Prostate gland (tissue), 2 donors: ENCODE results near the gene RBM39.

Experiments used
- POLR2A ChIP-seq: fragments of 450-650 bp; IDR thresholded peaks from one replicate; pipeline ENCODE4 v1.6.1; 2016; ENCODE audit warnings: antibody characterized with exemption, mild to moderate bottlenecking
- POLR2AphosphoS5 ChIP-seq: sonication (generic); formaldehyde crosslinking; IDR thresholded peaks from one replicate; pipeline ENCODE4 v1.6.1; 2017; ENCODE audit warnings: antibody characterized with exemption
- TF ChIP-seq, protein P1 (sequence below), 4 experiments: fragments of 200-600 bp in 2 of 4; fragments of 450-650 bp in 2 of 4; sonication (generic) in 2 of 4; IDR thresholded peaks; 1 replicate in 3 of 4; 2 replicates in 1 of 4; pipeline ENCODE4 v1.5.1; 2016 to 2019; ENCODE audit warnings: antibody characterized with exemption in 4 of 4, mild to moderate bottlenecking in 2 of 4, moderate library complexity in 2 of 4

DNA sequence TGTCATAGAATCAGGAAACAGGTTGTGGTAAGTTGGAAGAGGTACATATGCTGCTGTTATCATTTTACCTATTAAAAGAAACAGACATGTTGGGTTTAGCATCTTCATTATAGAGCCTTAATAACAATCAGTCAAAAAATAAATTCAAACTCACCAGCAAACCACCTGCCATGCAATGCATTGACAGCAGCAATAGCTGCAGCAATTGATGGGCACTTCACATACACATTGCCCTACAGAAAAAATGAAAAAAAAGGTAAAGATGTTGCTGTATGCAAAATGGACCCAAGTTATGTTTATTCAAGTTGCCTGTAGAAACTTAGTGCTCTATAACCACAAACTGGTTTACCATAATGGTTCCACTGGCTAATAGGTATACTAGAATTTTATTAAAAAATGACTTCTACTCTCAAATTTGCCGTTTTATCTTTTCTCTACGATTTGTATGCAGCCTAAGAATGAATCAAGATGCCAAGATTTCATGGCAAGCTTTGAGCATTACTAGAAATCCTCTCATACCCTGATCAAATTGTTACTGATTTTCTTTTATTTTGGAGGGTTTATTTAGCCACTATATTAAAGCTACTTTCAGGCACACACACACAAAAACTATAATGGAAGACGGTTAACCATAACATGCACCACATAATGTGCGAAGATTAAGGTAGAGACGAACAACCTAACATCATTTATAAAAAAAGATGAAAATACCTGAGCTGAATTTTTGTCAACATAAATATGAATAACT lies 37.4 kb downstream of the RBM39 start:
- TF ChIP-seq POLR2A: no peak
- TF ChIP-seq, protein P1, sequence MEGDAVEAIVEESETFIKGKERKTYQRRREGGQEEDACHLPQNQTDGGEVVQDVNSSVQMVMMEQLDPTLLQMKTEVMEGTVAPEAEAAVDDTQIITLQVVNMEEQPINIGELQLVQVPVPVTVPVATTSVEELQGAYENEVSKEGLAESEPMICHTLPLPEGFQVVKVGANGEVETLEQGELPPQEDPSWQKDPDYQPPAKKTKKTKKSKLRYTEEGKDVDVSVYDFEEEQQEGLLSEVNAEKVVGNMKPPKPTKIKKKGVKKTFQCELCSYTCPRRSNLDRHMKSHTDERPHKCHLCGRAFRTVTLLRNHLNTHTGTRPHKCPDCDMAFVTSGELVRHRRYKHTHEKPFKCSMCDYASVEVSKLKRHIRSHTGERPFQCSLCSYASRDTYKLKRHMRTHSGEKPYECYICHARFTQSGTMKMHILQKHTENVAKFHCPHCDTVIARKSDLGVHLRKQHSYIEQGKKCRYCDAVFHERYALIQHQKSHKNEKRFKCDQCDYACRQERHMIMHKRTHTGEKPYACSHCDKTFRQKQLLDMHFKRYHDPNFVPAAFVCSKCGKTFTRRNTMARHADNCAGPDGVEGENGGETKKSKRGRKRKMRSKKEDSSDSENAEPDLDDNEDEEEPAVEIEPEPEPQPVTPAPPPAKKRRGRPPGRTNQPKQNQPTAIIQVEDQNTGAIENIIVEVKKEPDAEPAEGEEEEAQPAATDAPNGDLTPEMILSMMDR (IDR thresholded peaks at IDR 0.05): no peak
- no peak for TF ChIP-seq POLR2AphosphoS5
